Right atrium auricular region (tissue), 2 donors: ENCODE measurements around the gene SP4. TPM values are rescaled to one million over a fixed set of nuclear protein-coding genes. Genes with fewer than 3 reads are reported as not detected.
"Not testable (repeated sequence)": the region's sequence is repeated elsewhere in the genome, so short reads cannot be mapped to it uniquely, and the experiment has no call there.

Experiments
- DNase-seq: peaks from one replicate; pipeline ENCODE4 v3.0.0-alpha.2; 2019; ENCODE audit warnings: low spot score
- H3K27ac ChIP-seq, 2 donors: fragments of 200-600 bp; sonication (generic); 1 replicate in 1 of 2; 2 replicates in 1 of 2; pipeline ENCODE4 v1.5.1; 2016 to 2019
- H3K27me3 ChIP-seq, 2 donors: fragments of 200-600 bp; sonication (generic); one replicate each; pipeline versions ENCODE4 v1.5.1 to v1.6.0; 2017 to 2019
- H3K36me3 ChIP-seq: fragments of 200-600 bp; sonication (generic); one replicate; pipeline ENCODE4 v1.5.1; 2016
- H3K4me1 ChIP-seq, 2 donors: fragments of 200-600 bp; sonication (generic); one replicate each; pipeline versions ENCODE4 v1.5.1 to v1.6.0; 2017 to 2019
- H3K4me3 ChIP-seq, 2 donors: fragments of 200-600 bp; sonication (generic); 1 replicate in 1 of 2; 2 replicates in 1 of 2; pipeline ENCODE4 v1.5.1; 2017 to 2019; ENCODE audit warnings: mild to moderate bottlenecking in 1 of 2, moderate library complexity in 1 of 2
- H3K9me3 ChIP-seq, 2 donors: fragments of 200-600 bp; sonication (generic); one replicate each; pipeline ENCODE4 v1.5.1; 2019
- CTCF ChIP-seq, 2 donors: fragments of 200-600 bp; sonication (generic); IDR thresholded peaks; one replicate each; pipeline ENCODE4 v1.5.1; 2019; ENCODE audit warnings: antibody characterized with exemption in 2 of 2
- total RNA-seq, 2 donors: library from RNA; depleted of rRNA; stranded (reverse); fragments of >200 nt; gene quantifications; one replicate each; pipeline ENCODE4 v1.1.0, GENCODE V29; 2016

The SP4 gene
- total RNA-seq, 2 donors from 2014 or later = 15.2 to 205 TPM

- Histone ChIP-seq H3K4me3 (no peak overlapping the region), H3K4me1 (no peaks in the 10 kb centered on the region), H3K36me3 (no peaks in the 10 kb centered on the region), H3K9me3 (no peaks in the 10 kb centered on the region), H3K27me3 (no peaks in the 10 kb centered on the region), H3K27ac (no peak overlapping the region)
- TF ChIP-seq CTCF (IDR thresholded peaks at IDR 0.05) = peak in 1 of 2 donors; percentile 46
- DNase-seq = no peak
These were observed 98.1 kb downstream of the SP4 start for GRCh38 chr7:21526007-21526406.

GRCh38 chr7:21526448-21526847, 98.6 kb downstream of the SP4 start:
- Histone ChIP-seq H3K27ac (no peak overlapping the region), H3K27me3 (no peaks in the 10 kb centered on the region), H3K4me1 (no peaks in the 10 kb centered on the region), H3K36me3 (no peaks in the 10 kb centered on the region), H3K4me3 (no peak overlapping the region), H3K9me3 (no peaks in the 10 kb centered on the region)
- DNase-seq = no peak
- no peak for TF ChIP-seq CTCF (IDR thresholded peaks at IDR 0.05)

GRCh38 chr7:21532485-21532884, 104.6 kb downstream of the SP4 start:
- not testable (repeated sequence) for H3K27ac ChIP-seq, H3K36me3 ChIP-seq, H3K9me3 ChIP-seq, H3K4me1 ChIP-seq, H3K4me3 ChIP-seq, DNase-seq, H3K27me3 ChIP-seq

GRCh38 chr7:21533646-21534045, 105.8 kb downstream of the SP4 start:
- DNase-seq, H3K27ac ChIP-seq, H3K9me3 ChIP-seq, H3K4me3 ChIP-seq, H3K36me3 ChIP-seq, H3K4me1 ChIP-seq, H3K27me3 ChIP-seq: not testable (repeated sequence)

- H3K4me3 ChIP-seq, H3K4me1 ChIP-seq, H3K27ac ChIP-seq, H3K9me3 ChIP-seq, H3K27me3 ChIP-seq, DNase-seq, H3K36me3 ChIP-seq: not testable (repeated sequence)
These were observed 108.7 kb downstream of the SP4 start for GRCh38 chr7:21536445-21537118.

GRCh38 chr7:21538936-21539495, 111.1 kb downstream of the SP4 start:
- no peaks in the 10 kb centered on the region for H3K27me3 ChIP-seq
- DNase-seq = no peak

More at GRCh38 chr7:21538936-21539495, 111.1 kb downstream of the SP4 start:
- no peak for TF ChIP-seq CTCF (IDR thresholded peaks at IDR 0.05)
- H3K9me3 ChIP-seq = no peaks in the 10 kb centered on the region
- H3K4me3 ChIP-seq = no peak overlapping the region
- H3K4me1 ChIP-seq = peaks cover 0 to 15% of the 10 kb centered on the region in 2 donors
- H3K27ac ChIP-seq = no peak overlapping the region
- H3K36me3 ChIP-seq = no peaks in the 10 kb centered on the region
